Kidney (tissue), 14 donors: ENCODE measurements around the gene ICA1. TPM values are rescaled to one million over a fixed set of nuclear protein-coding genes. Genes with fewer than 3 reads are reported as not detected.

Source experiments
- DNase-seq, 5 donors: peaks; one replicate each; pipeline ENCODE4 v3.0.0-alpha.2; 2013 to 2020
- FAIRE-seq: peaks from 2 replicates; lab custom pipeline; 2012; peaks lifted over from hg19 to GRCh38; lab: Jason Lieb, UNC
- H3K27ac ChIP-seq, 2 donors: one replicate each; pipeline ENCODE4 v1.7.0; 2013; ENCODE audit warnings: low read depth in 2 of 2, low read length in 2 of 2, inconsistent platforms in 1 of 2
- H3K27me3 ChIP-seq: one replicate; pipeline ENCODE4 v1.7.1; 2013; ENCODE audit warnings: low read length, inconsistent platforms; ENCODE audit not compliant: control insufficient read depth, insufficient read depth
- H3K36me3 ChIP-seq, 3 donors: one replicate each; pipeline versions ENCODE4 v1.7.0 to v1.7.1; 2013; ENCODE audit warnings: low read length in 3 of 3, control low read depth in 1 of 3, inconsistent platforms in 1 of 3; ENCODE audit not compliant: insufficient read depth in 3 of 3, control insufficient read depth in 2 of 3
- H3K4me1 ChIP-seq, 3 donors: one replicate each; pipeline versions ENCODE4 v1.7.0 to v1.7.1; 2013; ENCODE audit warnings: low read length in 3 of 3, inconsistent platforms in 1 of 3, low read depth in 1 of 3; ENCODE audit not compliant: control insufficient read depth in 2 of 3, insufficient read depth in 2 of 3
- H3K4me3 ChIP-seq, 3 donors: one replicate each; pipeline versions ENCODE4 v1.7.0 to v1.8.1; 2013; ENCODE audit warnings: low read length in 3 of 3, control low read depth in 1 of 3, inconsistent platforms in 1 of 3
- H3K9ac ChIP-seq, 3 donors: one replicate each; pipeline versions ENCODE4 v1.7.0 to v1.7.1; 2013; ENCODE audit warnings: low read length in 3 of 3, control low read depth in 1 of 3, inconsistent platforms in 1 of 3
- H3K9me3 ChIP-seq, 3 donors: one replicate each; pipeline versions ENCODE4 v1.7.0 to v1.7.1; 2013; ENCODE audit warnings: low read length in 3 of 3, control low read depth in 1 of 3, inconsistent platforms in 1 of 3; ENCODE audit not compliant: control insufficient read depth in 2 of 3, insufficient read depth in 1 of 3
- CTCF ChIP-seq: IDR thresholded peaks from 3 replicates; pipeline ENCODE4 v1.5.1; 2012; ENCODE audit warnings: mild to moderate bottlenecking, moderate library complexity, borderline replicate concordance; ENCODE audit not compliant: insufficient read depth; ENCODE audit errors: extremely low read depth
- intact Hi-C: fragments of 100-400 bp; cut with DNase I; formaldehyde crosslinking; loops from one replicate; pipeline ENCODE4 v1.11.1; 2022
- polyA plus RNA-seq: library from polyadenylated mRNA; stranded (reverse); fragments of 350-450 nt; fragmentation: Illumina TruSeq; extraction: RNeasy Lipid Tissue Mini Kit (QIAGEN cat#74804); gene quantifications from one replicate; pipeline ENCODE4 v1.2.3, GENCODE V29; 2014; ENCODE audit warnings: low read depth, low replicate concordance; ENCODE audit not compliant: insufficient read depth
- total RNA-seq: library from RNA; stranded (reverse); fragmentation: NEBNext Ultra II Directional; extraction: Animal tissue kit (Norgen Biotek cat#: 25700); gene quantifications from one replicate; pipeline ENCODE4 v1.2.1, GENCODE V29; 2021
- donor health status: control.
- donor health status: control.
- donor health status: control.
- donor health status: control.
- donor health status: control.
- donor health status: DM: yes; HTN: yes; CAD: no.
- donor health status: Normal renal cell carcinoma (clear cell type).

ICA1 gene
- total and polyA plus RNA-seq, 2 donors from 2014 or later = 24.2 to 41.8 TPM

GRCh38 chr7:8133188-8133848, 128.6 kb downstream of the ICA1 start:
- Histone ChIP-seq H3K36me3 (peaks cover 0 to 5% (median 0%) of the 10 kb centered on the region in 3 donors), H3K9ac (no peak overlapping the region), H3K4me3 (no peak overlapping the region), H3K4me1 (peaks cover 3 to 45% (median 14%) of the 10 kb centered on the region in 3 donors), H3K27me3 (no peaks in the 10 kb centered on the region), H3K27ac (peak overlapping the region; percentile 49 to 61), H3K9me3 (no peaks in the 10 kb centered on the region)
- FAIRE-seq = no peak
- TF ChIP-seq CTCF = no peak
- DNase-seq = peak in 3 of 5 donors; percentile 42 to 69 (median 67)
- intact Hi-C loops = no loop called here

- Histone ChIP-seq H3K27ac (peak overlapping the region in 1 of 2 donors; percentile 61), H3K4me1 (peaks cover 3 to 32% (median 14%) of the 10 kb centered on the region in 3 donors), H3K27me3 (no peaks in the 10 kb centered on the region), H3K9ac (no peak overlapping the region), H3K36me3 (no peaks in the 10 kb centered on the region), H3K9me3 (no peaks in the 10 kb centered on the region), H3K4me3 (no peak overlapping the region)
- FAIRE-seq (no peak), DNase-seq (no peak)
- intact Hi-C loops = no loop called here
- TF ChIP-seq CTCF = no peak
Measured at GRCh38 chr7:8131694-8132605, 130.0 kb downstream of the ICA1 start.

- H3K27me3 ChIP-seq = no peaks in the 10 kb centered on the region
- no peaks in the 10 kb centered on the region for H3K9me3 ChIP-seq
- H3K4me3 ChIP-seq = no peak overlapping the region
- H3K4me1 ChIP-seq = peaks cover 3 to 24% (median 9%) of the 10 kb centered on the region in 3 donors
- DNase-seq (no peak), FAIRE-seq (no peak)
- no peak for TF ChIP-seq CTCF
- no peak overlapping the region for H3K9ac ChIP-seq
- intact Hi-C loops = no loop called here
- no peak overlapping the region for H3K27ac ChIP-seq
- H3K36me3 ChIP-seq = no peaks in the 10 kb centered on the region
Measured at GRCh38 chr7:8130663-8131062, 131.3 kb downstream of the ICA1 start.
